SU-DHL-6 (cell line): ENCODE measurements around the gene MAPKAPK3.

ENCODE experiments used
- H2AFZ ChIP-seq: fragments of 200-600 bp; sonication (generic); 2 replicates; pipeline ENCODE4 v1.6.1; 2014; ENCODE audit warnings: low read depth, mild to moderate bottlenecking, moderate library complexity, mixed read lengths, antibody characterized with exemption, low read length; ENCODE audit not compliant: severe bottlenecking
- H3F3A ChIP-seq: fragments of 200-600 bp; shearing (Covaris generic); 2 replicates; pipeline ENCODE4 v1.6.0; 2016; ENCODE audit warnings: antibody characterized with exemption, mild to moderate bottlenecking; ENCODE audit not compliant: insufficient read depth
- H3K27ac ChIP-seq: fragments of 200-600 bp; sonication (generic); 2 replicates; pipeline ENCODE4 v1.5.1; 2016; ENCODE audit warnings: low read depth, mild to moderate bottlenecking, low read length, moderate library complexity, mixed read lengths
- H3K27me3 ChIP-seq: fragments of 200-600 bp; sonication (generic), shearing (Covaris generic); 2 replicates; pipeline ENCODE4 v1.6.0; 2014; ENCODE audit warnings: mild to moderate bottlenecking, low read length
- H3K36me3 ChIP-seq: fragments of 200-600 bp; sonication (generic); 2 replicates; pipeline ENCODE4 v1.6.1; 2014; ENCODE audit warnings: mild to moderate bottlenecking, low read length, mixed read lengths
- H3K4me2 ChIP-seq: fragments of 300-600, 200-600 bp; shearing (Covaris generic), sonication (generic); 2 replicates; pipeline ENCODE4 v1.6.0; 2014; ENCODE audit warnings: low read length, low read depth, mild to moderate bottlenecking; ENCODE audit not compliant: poor library complexity, severe bottlenecking
- H3K4me3 ChIP-seq: fragments of 200-600 bp; sonication (generic); 2 replicates; pipeline ENCODE4 v1.5.1; 2014; ENCODE audit warnings: antibody characterized with exemption, low read length, mild to moderate bottlenecking, mixed read lengths; ENCODE audit not compliant: insufficient read depth, poor library complexity, severe bottlenecking
- H3K79me2 ChIP-seq: fragments of 200-600 bp; sonication (generic); 2 replicates; pipeline ENCODE4 v1.6.1; 2014; ENCODE audit warnings: mild to moderate bottlenecking, low read length, moderate library complexity; ENCODE audit not compliant: insufficient read depth
- H3K9ac ChIP-seq: fragments of 200-600 bp; sonication (generic); 2 replicates; pipeline ENCODE4 v1.7.0; 2014; ENCODE audit warnings: mild to moderate bottlenecking, low read length
- H3K9me2 ChIP-seq: fragments of 200-600 bp; sonication (generic); replicated peaks from 2 replicates; pipeline ENCODE4 v1.6.1; 2014; ENCODE audit warnings: low read length; ENCODE audit not compliant: insufficient read depth
- H3K9me3 ChIP-seq: fragments of 200-600 bp; sonication (generic); 2 replicates; pipeline ENCODE4 v1.6.1; 2014; ENCODE audit warnings: low read length, mixed read lengths; ENCODE audit not compliant: insufficient read depth
- H4K20me1 ChIP-seq: fragments of 200-600 bp; sonication (generic); 2 replicates; pipeline ENCODE4 v1.6.1; 2014; ENCODE audit warnings: low read depth, mild to moderate bottlenecking, antibody characterized with exemption, low read length, moderate library complexity, mixed read lengths
- EZH2phosphoT487 ChIP-seq: fragments of 200-600 bp; sonication (generic), shearing (Covaris generic); conservative IDR thresholded peaks from 2 replicates; pipeline ENCODE4 v1.6.1; 2018; ENCODE audit warnings: mild to moderate bottlenecking, antibody characterized with exemption, low read length, moderate library complexity, mixed read lengths
- TF ChIP-seq, protein P1 (sequence below): fragments of 200-600 bp; sonication (generic); IDR thresholded peaks from one replicate; pipeline ENCODE4 v1.5.1; 2017; ENCODE audit warnings: antibody characterized with exemption, mild to moderate bottlenecking, low read length, moderate library complexity; ENCODE audit not compliant: insufficient read depth, poor library complexity, severe bottlenecking

MAPKAPK3 gene

DNA sequence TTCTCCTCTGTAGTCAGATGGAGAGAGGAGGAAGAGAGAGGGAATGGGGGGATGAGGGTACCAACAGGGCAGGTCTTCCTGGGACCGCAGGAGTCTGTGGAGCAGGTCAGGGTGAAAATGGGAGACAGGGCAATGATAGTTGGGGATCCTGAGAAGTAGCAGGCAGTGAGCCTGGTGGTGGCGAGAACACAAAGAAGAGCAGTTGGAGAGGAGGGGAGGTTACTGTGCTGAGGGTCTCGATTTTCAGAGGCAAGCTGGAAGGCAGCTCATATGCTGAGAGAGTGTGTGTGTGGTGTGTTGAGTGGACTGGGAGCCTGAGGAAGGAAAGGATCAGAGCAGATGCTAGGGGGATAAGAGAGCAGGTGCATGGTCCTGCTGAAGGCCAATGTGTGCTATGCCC lies 55.7 kb downstream of the MAPKAPK3 start:
- no peaks in the 10 kb centered on the region for H3K36me3 ChIP-seq
- H3K27ac ChIP-seq = no peak overlapping the region
- H3K9me2 ChIP-seq = no peaks in the 10 kb centered on the region
- H3F3A ChIP-seq = no peaks in the 10 kb centered on the region
- H3K9ac ChIP-seq = no peak overlapping the region
- no peaks in the 10 kb centered on the region for H4K20me1 ChIP-seq
- H3K4me3 ChIP-seq = no peak overlapping the region
- H2AFZ ChIP-seq = no peak overlapping the region
- no peaks in the 10 kb centered on the region for H3K9me3 ChIP-seq
- no peak overlapping the region for H3K4me2 ChIP-seq
- H3K27me3 ChIP-seq = no peaks in the 10 kb centered on the region
- no peaks in the 10 kb centered on the region for H3K79me2 ChIP-seq
- no peak for TF ChIP-seq EZH2phosphoT487
- TF ChIP-seq, protein P1, sequence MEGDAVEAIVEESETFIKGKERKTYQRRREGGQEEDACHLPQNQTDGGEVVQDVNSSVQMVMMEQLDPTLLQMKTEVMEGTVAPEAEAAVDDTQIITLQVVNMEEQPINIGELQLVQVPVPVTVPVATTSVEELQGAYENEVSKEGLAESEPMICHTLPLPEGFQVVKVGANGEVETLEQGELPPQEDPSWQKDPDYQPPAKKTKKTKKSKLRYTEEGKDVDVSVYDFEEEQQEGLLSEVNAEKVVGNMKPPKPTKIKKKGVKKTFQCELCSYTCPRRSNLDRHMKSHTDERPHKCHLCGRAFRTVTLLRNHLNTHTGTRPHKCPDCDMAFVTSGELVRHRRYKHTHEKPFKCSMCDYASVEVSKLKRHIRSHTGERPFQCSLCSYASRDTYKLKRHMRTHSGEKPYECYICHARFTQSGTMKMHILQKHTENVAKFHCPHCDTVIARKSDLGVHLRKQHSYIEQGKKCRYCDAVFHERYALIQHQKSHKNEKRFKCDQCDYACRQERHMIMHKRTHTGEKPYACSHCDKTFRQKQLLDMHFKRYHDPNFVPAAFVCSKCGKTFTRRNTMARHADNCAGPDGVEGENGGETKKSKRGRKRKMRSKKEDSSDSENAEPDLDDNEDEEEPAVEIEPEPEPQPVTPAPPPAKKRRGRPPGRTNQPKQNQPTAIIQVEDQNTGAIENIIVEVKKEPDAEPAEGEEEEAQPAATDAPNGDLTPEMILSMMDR = no peak

DNA sequence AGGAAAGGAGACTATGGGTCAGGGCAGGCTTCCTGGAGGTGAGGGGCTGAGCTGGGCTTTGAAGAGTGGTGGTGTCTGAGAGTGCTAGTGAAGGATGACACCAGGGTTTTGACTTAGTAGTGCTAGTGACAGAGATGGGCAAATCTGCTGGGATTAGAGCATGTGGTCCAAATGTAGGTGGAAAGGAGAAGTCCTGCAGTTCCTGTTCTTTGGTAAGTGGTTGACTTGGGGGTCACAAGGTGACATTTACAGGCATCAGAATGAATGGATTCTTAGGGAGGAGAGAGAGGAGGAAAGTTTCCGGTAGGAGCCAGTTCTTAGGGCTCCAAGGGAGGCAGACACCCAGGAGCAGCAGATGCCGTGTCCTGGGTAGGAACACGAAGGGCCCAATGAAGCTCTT lies 57.0 kb downstream of the MAPKAPK3 start:
- Histone ChIP-seq H3K36me3 (no peaks in the 10 kb centered on the region), H3K9me3 (no peaks in the 10 kb centered on the region), H3K4me3 (no peak overlapping the region), H3K27ac (no peak overlapping the region), H3K9me2 (no peaks in the 10 kb centered on the region), H3F3A (no peaks in the 10 kb centered on the region), H4K20me1 (no peaks in the 10 kb centered on the region), H3K27me3 (no peaks in the 10 kb centered on the region), H3K4me2 (no peak overlapping the region), H2AFZ (no peak overlapping the region), H3K9ac (no peak overlapping the region), H3K79me2 (no peaks in the 10 kb centered on the region)
- TF ChIP-seq, protein P1 = no peak
- TF ChIP-seq EZH2phosphoT487 = no peak

GRCh38 chr3:50674349-50675178 lies 57.6 kb downstream of the MAPKAPK3 start, which contains the start of gene DOCK3:
DOCK3 (plus strand) TSS chr3:50674927; CDS start chr3:50675264, 337 bp downstream.
- H3K4me2 ChIP-seq = peak within 1 kb of the TSS; percentile 47
- H4K20me1 ChIP-seq = no peaks in the 10 kb centered on the region
- no peaks in the 10 kb centered on the region for H3K27me3 ChIP-seq
- H3K9me3 ChIP-seq = no peaks in the 10 kb centered on the region
- H3F3A ChIP-seq = no peaks in the 10 kb centered on the region
- H3K27ac ChIP-seq = no peak within 1 kb of the TSS
- H3K36me3 ChIP-seq = no peaks in the 10 kb centered on the region
- H3K9me2 ChIP-seq = no peaks in the 10 kb centered on the region
- peak within 1 kb of the TSS; percentile 47 for H3K4me3 ChIP-seq
- H3K79me2 ChIP-seq = no peaks in the 10 kb centered on the region
- TF ChIP-seq EZH2phosphoT487 = no peak
- TF ChIP-seq, protein P1 = no peak
- peak within 1 kb of the TSS; percentile 17; the same call in 1 of the 2 replicates for H3K9ac ChIP-seq
- no peak within 1 kb of the TSS for H2AFZ ChIP-seq
